Dedifferentiated amniotic fluid mesenchymal stem cell (primary cell): ENCODE measurements around the gene TYW1B.
"Not testable (repeated sequence)": the region's sequence is repeated elsewhere in the genome, so short reads cannot be mapped to it uniquely, and the experiment has no call there.

Source experiments
- DNase-seq: peaks from one replicate; pipeline ENCODE4 v3.0.0-alpha.2; 2016; ENCODE audit errors: extremely low spot score

Gene TYW1B

GRCh38 chr7:72555238-72555637, 272.8 kb downstream of the TYW1B start:
- not testable (repeated sequence) for DNase-seq

GRCh38 chr7:72554401-72554800, 273.6 kb downstream of the TYW1B start:
- not testable (repeated sequence) for DNase-seq

GRCh38 chr7:72550454-72550853, 277.5 kb downstream of the TYW1B start:
- DNase-seq, result not testable (repeated sequence)

- not testable (repeated sequence) for DNase-seq
Measured at GRCh38 chr7:72546586-72547237, 281.3 kb downstream of the TYW1B start.

- DNase-seq, result not testable (repeated sequence)
Measured at GRCh38 chr7:72544531-72544930, 283.5 kb downstream of the TYW1B start.

- no peak for DNase-seq
Measured at GRCh38 chr7:72540923-72541322, 287.1 kb downstream of the TYW1B start.

GRCh38 chr7:72540106-72540611, 287.8 kb downstream of the TYW1B start:
- DNase-seq, result no peak

- DNase-seq, result no peak
Measured at GRCh38 chr7:72539702-72540101, 288.3 kb downstream of the TYW1B start.

GRCh38 chr7:72538856-72539255, 289.1 kb downstream of the TYW1B start:
- no peak for DNase-seq

GRCh38 chr7:72538147-72538546, 289.9 kb downstream of the TYW1B start:
- DNase-seq, result no peak

- DNase-seq, result not testable (repeated sequence)
Measured at GRCh38 chr7:72536038-72536437, 292.0 kb downstream of the TYW1B start.

- not testable (repeated sequence) for DNase-seq
Measured at GRCh38 chr7:72531048-72531447, 297.0 kb downstream of the TYW1B start.
